Activated naive CD4-positive, alpha-beta T cell treated with anti-CD3 and anti-CD28 coated beads for 36 hours (primary cell): Measurements from ENCODE around the gene CCDC116. TPM values are rescaled to one million over a fixed set of nuclear protein-coding genes. Genes with fewer than 3 reads are reported as not detected.

Experiments
- CTCF ChIA-PET: fragments of 350-600 bp; sonication (Branson Sonifier 250); formaldehyde crosslinking; loops from one replicate; lab custom pipeline; 2021; ENCODE audit warnings: antibody characterized with exemption; lab: Charles Lee
- DNase-seq: peaks from one replicate; pipeline ENCODE4 v3.0.0-alpha.2; 2020
- H3K27ac Mint-ChIP-seq: one replicate; pipeline ENCODE4 v1.8.0; 2021; ENCODE audit warnings: mild to moderate bottlenecking, mixed read lengths
- H3K27me3 Mint-ChIP-seq: one replicate; pipeline ENCODE4 v1.8.0; 2021; ENCODE audit warnings: low read depth, mixed read lengths
- H3K36me3 Mint-ChIP-seq: one replicate; pipeline ENCODE4 v1.8.0; 2021; ENCODE audit warnings: low read depth, mixed read lengths
- H3K4me1 Mint-ChIP-seq: one replicate; pipeline ENCODE4 v1.8.0; 2021; ENCODE audit warnings: low read depth, mixed read lengths
- H3K4me3 Mint-ChIP-seq: one replicate; pipeline ENCODE4 v1.8.0; 2021; ENCODE audit warnings: mild to moderate bottlenecking, moderate library complexity, mixed read lengths
- H3K9me3 Mint-ChIP-seq: one replicate; pipeline ENCODE4 v1.8.0; 2021; ENCODE audit warnings: mixed read lengths
- intact Hi-C: fragments of 100-400 bp; cut with micrococcal nuclease; formaldehyde crosslinking; loops from one replicate; pipeline ENCODE4 v1.15.1; 2023
- total RNA-seq, 2 experiments: library from RNA; stranded (reverse); gene quantifications; one replicate each; pipeline ENCODE4 v1.2.3, GENCODE V29; 2021

The CCDC116 gene
- total RNA-seq, 2 experiments from 2014 or later: 0.19 to 0.30 TPM

DNA sequence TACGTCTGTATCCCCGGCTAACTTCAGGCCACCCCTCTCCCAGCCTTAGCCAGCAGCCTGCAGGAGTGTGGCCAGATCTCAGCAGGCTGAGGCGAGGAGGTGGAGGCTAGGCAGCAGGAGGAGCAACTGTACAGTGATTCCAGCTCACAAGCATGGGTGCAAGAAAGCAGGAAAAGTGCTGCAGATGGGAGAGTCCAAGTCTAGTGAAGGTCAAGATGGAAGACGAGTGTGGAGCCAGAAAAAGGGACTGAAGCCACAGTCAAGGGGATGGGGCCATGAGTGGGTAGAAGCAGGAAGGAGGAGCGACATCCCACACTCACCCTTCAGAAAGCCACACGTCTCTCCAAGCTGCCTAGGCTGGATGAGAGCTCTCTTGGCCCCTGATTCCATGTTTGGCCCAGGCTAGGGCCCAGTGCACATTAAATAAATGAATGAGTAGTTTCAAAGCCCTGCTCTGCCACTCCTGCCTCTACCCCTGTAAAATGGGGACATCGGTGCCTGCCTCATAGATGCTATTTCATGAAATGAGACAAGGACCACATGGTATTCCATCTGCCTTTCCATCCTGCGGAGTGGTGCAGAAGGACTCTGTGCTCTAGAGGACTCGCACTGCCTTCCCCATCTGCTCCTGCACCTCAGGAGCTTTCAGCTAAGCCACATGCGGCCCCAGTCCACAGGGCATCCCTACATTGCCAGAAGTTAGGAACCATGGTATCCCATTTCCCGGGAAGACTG lies 5.7 kb upstream of the CCDC116 start:
- CTCF ChIA-PET: interaction anchor here (13.9 kb wide), 1 partner anchor 17 kb away, joined by 208 read pairs; the partner anchor contains the start of gene SDF2L1

DNA sequence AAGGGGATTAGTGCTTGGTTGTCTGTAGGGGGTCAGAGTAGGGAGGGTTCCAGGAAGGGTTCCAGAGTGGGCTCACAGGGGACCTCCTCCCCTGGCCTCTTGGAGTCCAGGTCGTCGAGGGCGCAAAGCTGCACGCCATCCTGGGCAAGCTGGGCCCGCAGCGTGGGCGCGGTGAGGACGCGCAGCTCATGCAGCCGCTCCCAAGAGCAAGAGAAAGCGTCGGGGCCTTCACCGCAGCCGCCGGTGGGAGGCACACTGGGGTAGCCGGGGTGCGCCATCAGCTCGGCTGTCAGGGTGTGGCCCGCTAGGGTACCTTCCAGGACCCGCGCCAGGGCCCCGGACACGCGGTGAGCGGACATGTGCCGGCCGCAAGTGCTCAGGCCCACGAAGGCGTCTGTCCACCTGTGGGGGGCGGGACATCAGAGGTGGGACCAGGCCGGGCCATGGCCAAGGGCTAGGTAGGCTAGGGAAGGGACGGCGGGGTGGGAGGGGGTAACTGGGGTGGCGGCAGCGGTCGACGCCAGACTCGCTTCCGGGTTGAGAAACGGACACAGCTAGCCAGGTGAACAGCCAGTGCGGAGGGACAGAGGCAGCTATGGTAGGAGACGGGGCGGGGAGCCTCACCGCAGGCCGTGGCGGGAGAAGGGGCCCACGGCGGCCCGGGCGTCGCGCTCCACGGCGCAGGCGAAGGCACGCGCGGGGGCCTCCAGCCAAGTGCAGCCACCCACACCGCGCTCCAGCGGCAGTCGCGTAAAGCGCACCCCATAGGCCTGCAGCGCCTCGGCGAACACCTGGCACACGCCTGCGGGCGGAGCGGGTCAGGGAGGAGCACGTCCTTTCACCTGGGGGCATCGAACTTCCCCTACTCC lies 3.9 kb upstream of the CCDC116 start:
- no peak for DNase-seq
- Mint-ChIP-seq H3K27me3 (no peaks in the 10 kb centered on the region), H3K4me3 (peak overlapping the region; percentile 86), H3K27ac (peak overlapping the region; percentile 92), H3K9me3 (no peaks in the 10 kb centered on the region), H3K4me1 (peaks cover 35% of the 10 kb centered on the region), H3K36me3 (peaks cover 20% of the 10 kb centered on the region)
- intact Hi-C loops: loop anchor here (1.0 kb wide), 2 partner anchors 24 to 61 kb away; partner anchors contain the start of gene UBE2L3
- CTCF ChIA-PET: interaction anchor here (0.9 to 13.9 kb wide), 13 partner anchors 8 to 143 kb away, joined by 3 to 208 read pairs (median 5); partner anchors contain the start of gene SDF2L1

More for the DNA sequence above, 5.7 kb upstream of the CCDC116 start:
- H3K4me3 Mint-ChIP-seq: peak overlapping the region; percentile 32
- H3K4me1 Mint-ChIP-seq: peaks cover 35% of the 10 kb centered on the region
- H3K27ac Mint-ChIP-seq: peak overlapping the region; percentile 75
- intact Hi-C loops: no loop called here
- DNase-seq: no peak
- no peaks in the 10 kb centered on the region for H3K27me3 Mint-ChIP-seq
- H3K9me3 Mint-ChIP-seq: no peaks in the 10 kb centered on the region
- peaks cover 20% of the 10 kb centered on the region for H3K36me3 Mint-ChIP-seq

DNA sequence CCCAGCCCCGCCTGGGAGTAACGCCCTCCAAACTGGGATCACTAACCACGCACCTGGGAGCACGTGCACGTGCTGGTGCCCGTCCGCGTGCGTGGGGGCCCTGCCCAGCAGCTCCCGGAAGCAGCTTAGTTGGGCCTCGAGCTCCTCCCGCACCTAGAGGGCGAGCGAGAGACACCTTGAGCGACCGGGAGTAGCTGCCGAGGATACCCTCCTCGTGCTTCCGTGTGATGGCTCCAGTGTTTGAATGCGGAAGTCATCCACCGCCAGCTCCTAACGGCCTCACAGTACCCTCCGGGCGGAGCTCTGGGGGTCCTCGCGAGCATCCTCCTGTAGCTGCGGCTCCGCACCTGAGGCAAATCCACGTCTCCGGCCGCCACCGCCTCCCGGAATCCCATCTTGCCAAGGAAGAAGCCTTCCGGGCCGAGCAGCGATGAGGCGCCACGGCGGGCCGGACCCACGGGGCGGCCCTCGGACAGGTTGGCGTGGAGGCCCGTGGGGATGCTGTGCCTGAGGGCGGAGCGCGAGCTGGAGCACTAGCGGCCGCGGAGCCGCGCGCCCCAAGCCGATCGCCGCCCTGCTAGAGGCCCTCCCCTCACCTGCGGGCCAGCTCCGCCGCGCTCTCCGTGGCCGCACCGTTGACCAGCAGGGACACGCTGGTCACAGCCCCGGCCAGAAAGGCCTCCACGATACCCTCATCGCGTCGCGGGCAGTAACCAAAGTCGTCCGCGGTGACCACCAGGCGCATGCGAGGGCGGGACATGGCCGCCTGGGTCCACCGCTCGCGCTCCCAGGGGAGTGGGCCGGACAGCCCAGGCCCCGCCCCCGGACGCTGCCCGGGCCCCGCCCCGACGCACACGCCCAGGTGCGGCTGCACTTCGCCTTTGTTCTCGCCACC lies 3.1 kb upstream of the CCDC116 start, which contains the start of gene YDJC:
Gene YDJC, minus strand, starts transcription at position 768 of the 895 bp plus-strand sequence. Its CDS starts 8 bp downstream, at position 760.
- Mint-ChIP-seq H3K27me3 (no peaks in the 10 kb centered on the region), H3K36me3 (peaks cover 20% of the 10 kb centered on the region), H3K9me3 (no peaks in the 10 kb centered on the region), H3K4me3 (peak within 1 kb of the TSS; percentile 86), H3K4me1 (peaks cover 35% of the 10 kb centered on the region), H3K27ac (peak within 1 kb of the TSS; percentile 92)
- DNase-seq: peak; percentile 97
- intact Hi-C loops: loop anchor here (1.0 to 2.0 kb wide), 4 partner anchors 23 to 238 kb away; partner anchors contain the start of genes MAPK1, PPIL2 and UBE2L3
- CTCF ChIA-PET: interaction anchor here (0.7 to 13.9 kb wide), 13 partner anchors 9 to 142 kb away, joined by 3 to 208 read pairs (median 3); partner anchors contain the start of gene SDF2L1

DNA sequence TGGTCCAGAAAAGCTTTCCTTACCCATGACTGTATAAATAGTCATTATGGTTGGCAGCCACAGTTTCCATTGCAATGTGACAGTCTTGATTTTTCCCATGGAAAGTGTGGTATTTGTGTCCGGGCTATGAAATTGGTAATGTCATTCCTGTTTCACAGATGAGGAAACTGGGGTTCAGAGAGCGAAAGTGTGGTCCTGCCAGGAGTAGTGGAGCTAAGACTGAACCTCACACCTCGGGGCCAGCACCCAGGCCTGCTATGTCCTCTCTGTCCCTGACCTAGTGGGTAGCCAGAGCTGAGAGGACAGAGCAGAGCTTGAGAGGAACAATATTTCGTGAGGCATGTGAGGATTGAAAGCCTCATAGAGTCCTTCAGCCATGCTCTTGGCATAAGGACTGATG lies 1.5 kb upstream of the CCDC116 start:
- intact Hi-C loops: loop anchor here (2.0 kb wide), 1 partner anchor 36 kb away; the partner anchor contains the start of gene PPIL2
- no peaks in the 10 kb centered on the region for H3K9me3 Mint-ChIP-seq
- CTCF ChIA-PET: interaction anchor here (13.9 kb wide), 1 partner anchor 13 kb away, joined by 208 read pairs; the partner anchor contains the start of gene SDF2L1

DNA sequence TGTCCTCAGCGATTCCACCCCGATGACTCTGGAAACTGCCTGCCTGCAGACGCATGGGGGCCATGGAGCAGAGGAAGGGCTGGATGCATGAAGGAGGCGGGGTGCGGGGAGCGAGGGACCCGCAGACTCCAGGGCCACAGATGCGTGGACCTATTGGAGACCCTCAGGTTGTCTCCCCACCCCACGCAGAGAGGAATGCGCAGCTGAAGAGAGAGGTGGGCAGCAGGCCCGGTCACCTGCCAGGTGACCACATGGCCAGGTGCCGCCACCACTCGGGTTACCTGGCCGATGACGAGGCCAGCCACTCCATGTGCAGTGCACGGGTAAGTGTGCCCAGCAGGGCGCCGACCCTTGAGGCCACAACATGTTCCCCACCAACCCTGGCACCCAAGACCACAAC lies 371 bp downstream of the CCDC116 start:
- Mint-ChIP-seq H3K27ac (no peak overlapping the region), H3K36me3 (peaks cover 7% of the 10 kb centered on the region), H3K4me3 (no peak overlapping the region), H3K27me3 (no peaks in the 10 kb centered on the region), H3K4me1 (peaks cover 12% of the 10 kb centered on the region), H3K9me3 (no peaks in the 10 kb centered on the region)
- intact Hi-C loops: no loop called here
- CTCF ChIA-PET: interaction anchor here (13.9 kb wide), 1 partner anchor 11 kb away, joined by 208 read pairs; the partner anchor contains the start of gene SDF2L1
- no peak for DNase-seq

More for the DNA sequence above, 1.5 kb upstream of the CCDC116 start:
- DNase-seq: no peak
- H3K36me3 Mint-ChIP-seq: peaks cover 20% of the 10 kb centered on the region
- peaks cover 29% of the 10 kb centered on the region for H3K4me1 Mint-ChIP-seq
- no peaks in the 10 kb centered on the region for H3K27me3 Mint-ChIP-seq
- H3K27ac Mint-ChIP-seq: no peak overlapping the region
- no peak overlapping the region for H3K4me3 Mint-ChIP-seq

DNA sequence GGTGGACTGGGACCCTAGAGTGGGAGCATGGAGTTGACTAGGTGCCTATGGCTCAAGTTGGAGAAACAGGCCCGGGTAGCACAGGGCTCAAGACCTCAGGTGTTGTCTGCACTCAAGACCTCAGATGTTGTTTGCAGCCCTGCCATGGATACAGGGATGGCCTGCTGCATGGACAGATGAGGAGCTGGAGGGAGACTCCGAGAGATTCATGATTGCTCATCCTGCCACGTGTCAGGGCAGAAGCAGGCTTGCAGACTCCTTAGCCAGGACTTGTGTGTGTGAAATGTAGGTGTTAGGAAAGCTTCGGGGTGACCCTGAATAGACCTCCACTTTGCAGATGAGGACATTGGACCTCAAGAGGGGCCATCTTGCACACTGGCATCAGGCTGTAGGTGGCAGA lies 921 bp downstream of the CCDC116 start:
- intact Hi-C loops: no loop called here
- Mint-ChIP-seq H3K36me3 (peaks cover 2% of the 10 kb centered on the region), H3K27ac (no peak overlapping the region), H3K4me1 (peaks cover 8% of the 10 kb centered on the region), H3K9me3 (no peaks in the 10 kb centered on the region), H3K4me3 (no peak overlapping the region), H3K27me3 (no peaks in the 10 kb centered on the region)
- CTCF ChIA-PET: interaction anchor here (0.5 to 13.9 kb wide), 2 partner anchors 11 to 674 kb away, joined by 5 to 208 read pairs; partner anchors contain the start of gene SDF2L1
- no peak for DNase-seq

DNA sequence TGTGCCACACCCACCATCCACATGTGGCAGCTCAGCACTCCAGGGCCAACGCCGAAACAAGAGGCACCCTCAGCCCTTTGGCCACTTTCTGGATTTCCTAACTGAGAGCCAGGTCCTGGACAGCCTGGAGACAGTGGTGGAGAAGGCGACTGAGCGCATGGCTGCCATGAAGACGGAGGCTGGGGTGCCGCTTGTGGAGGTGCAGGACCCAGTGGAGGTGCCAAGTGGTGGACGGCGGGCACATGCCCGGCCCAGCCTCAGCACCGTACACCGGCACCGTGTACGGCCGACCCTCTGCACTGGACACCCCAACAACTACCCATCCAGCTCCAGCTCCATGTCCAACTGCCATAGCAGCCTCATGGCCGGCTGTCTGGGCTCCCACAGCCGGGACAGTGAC lies 1.5 kb downstream of the CCDC116 start:
- no peak overlapping the region for H3K4me3 Mint-ChIP-seq
- CTCF ChIA-PET: interaction anchor here (0.5 to 13.9 kb wide), 3 partner anchors 10 to 59 kb away, joined by 3 to 208 read pairs (median 3); partner anchors contain the start of gene SDF2L1
- no peak for DNase-seq
- H3K4me1 Mint-ChIP-seq: peaks cover 7% of the 10 kb centered on the region
- intact Hi-C loops: no loop called here
- no peak overlapping the region for H3K27ac Mint-ChIP-seq
- H3K9me3 Mint-ChIP-seq: no peaks in the 10 kb centered on the region
- H3K36me3 Mint-ChIP-seq: peaks cover 1% of the 10 kb centered on the region
- no peaks in the 10 kb centered on the region for H3K27me3 Mint-ChIP-seq

DNA sequence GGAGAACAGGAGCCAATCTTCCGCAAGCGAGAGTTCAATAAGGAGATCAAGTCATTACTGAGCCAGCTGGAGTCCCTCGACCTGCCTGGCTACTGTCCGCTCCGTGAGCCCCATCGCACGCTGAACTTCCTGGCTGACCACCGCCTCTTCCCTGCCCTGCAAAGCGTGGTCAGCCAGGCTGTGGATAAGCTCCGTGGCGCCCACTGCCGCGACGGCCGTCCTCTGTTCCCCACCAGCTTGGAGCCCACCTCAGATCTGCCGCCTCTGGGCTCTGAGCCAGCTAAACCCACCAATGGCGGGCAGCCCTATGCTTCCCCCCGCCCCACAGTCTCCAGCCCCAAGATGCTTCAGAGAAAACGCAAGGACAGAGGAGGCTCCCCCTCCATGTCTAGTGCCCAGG lies 2.3 kb downstream of the CCDC116 start:
- no peak overlapping the region for H3K4me3 Mint-ChIP-seq
- H3K27me3 Mint-ChIP-seq: no peaks in the 10 kb centered on the region
- peaks cover 6% of the 10 kb centered on the region for H3K4me1 Mint-ChIP-seq
- H3K27ac Mint-ChIP-seq: no peak overlapping the region
- intact Hi-C loops: no loop called here
- DNase-seq: no peak
- no peaks in the 10 kb centered on the region for H3K9me3 Mint-ChIP-seq
- CTCF ChIA-PET: interaction anchor here (1.2 to 13.9 kb wide), 2 partner anchors 9 to 21 kb away, joined by 3 to 208 read pairs; partner anchors contain the start of gene SDF2L1
- H3K36me3 Mint-ChIP-seq: no peaks in the 10 kb centered on the region

DNA sequence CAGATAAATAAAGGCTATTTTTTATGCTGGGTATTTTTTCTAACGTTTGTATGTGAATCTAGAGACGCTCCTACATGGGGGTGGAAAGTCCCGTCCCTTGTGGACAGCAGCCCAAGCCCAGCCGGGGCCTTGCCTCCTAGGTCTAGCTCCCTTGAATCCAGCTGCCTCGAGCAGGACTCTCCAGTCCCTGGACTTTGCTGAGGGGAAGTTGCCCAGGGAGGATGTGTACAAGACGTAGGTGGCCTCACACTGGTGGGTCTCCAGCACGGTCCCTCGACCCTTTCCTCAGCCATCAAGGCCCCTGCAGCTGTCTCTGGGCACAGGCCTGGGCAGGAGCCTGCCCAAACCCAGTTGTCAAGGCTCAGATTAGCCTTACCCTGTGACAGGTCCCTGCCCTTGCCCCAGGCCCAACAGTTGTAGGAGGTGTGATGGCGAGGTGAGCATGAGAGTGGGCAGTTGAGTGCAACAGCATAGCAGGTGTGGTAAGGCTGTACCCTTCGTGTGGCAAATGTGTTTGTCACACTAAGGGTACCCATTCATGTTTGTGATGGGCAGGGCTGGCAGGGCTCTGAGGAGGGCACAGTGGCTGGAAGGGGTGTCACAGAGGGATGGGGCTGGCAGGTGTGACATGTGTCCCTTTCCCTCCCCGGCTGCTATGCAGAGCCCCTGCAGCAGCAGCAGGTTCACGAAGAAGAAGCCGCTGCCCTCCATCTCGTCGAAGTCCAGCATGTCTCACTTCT lies 3.4 kb downstream of the CCDC116 start:
- intact Hi-C loops: no loop called here
- H3K4me1 Mint-ChIP-seq: peaks cover 2% of the 10 kb centered on the region
- no peak for DNase-seq
- H3K27me3 Mint-ChIP-seq: no peaks in the 10 kb centered on the region
- no peak overlapping the region for H3K27ac Mint-ChIP-seq
- no peaks in the 10 kb centered on the region for H3K36me3 Mint-ChIP-seq
- CTCF ChIA-PET: interaction anchor here (1.8 kb wide), 1 partner anchor 10 kb away, joined by 6 read pairs; no protein-coding TSS in a partner anchor
- H3K4me3 Mint-ChIP-seq: no peak overlapping the region
- H3K9me3 Mint-ChIP-seq: no peaks in the 10 kb centered on the region

DNA sequence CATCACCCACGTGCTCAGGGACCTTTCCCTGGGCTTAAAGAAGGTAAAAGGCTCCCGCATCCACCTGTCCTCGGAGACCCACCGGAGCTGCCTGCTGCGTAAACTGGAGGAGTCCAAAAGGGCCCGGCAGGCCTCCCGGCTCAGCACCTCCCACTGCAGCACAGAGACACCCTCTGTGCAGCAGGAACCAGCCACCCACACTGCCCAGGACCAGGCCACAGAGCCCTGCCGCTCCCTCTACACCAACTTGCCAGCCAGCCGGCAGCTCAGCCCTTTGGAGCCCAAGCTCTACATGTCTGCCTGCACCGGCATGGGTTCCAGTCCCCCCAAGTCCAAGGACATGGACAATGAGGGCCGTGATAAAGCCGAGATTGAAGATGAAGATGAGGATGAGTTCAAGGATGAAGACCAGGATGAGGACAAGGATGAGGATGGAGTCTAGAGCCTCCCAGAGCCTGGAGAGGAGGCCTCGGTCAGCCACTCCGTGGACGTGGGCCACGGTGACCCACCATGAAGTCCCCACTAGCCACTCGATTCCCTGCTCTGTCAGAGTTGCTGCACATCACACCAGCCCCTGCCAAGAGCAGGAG lies 4.2 kb downstream of the CCDC116 start:
- Mint-ChIP-seq H3K27ac (no peak overlapping the region), H3K9me3 (no peaks in the 10 kb centered on the region), H3K4me3 (no peak overlapping the region), H3K27me3 (no peaks in the 10 kb centered on the region), H3K36me3 (no peaks in the 10 kb centered on the region), H3K4me1 (peaks cover 7% of the 10 kb centered on the region)
- CTCF ChIA-PET: interaction anchor here (1.8 kb wide), 1 partner anchor 10 kb away, joined by 6 read pairs; no protein-coding TSS in a partner anchor
- no peak for DNase-seq
- intact Hi-C loops: no loop called here
